HG02981 (cell line): ENCODE data around the gene VEGFA.

Experiments
- ATAC-seq: cut with Tn5 transposase; IDR thresholded peaks from one replicate; pipeline ENCODE4 v1.9.1; 2021; ENCODE audit warnings: mild to moderate bottlenecking, moderate library complexity; ENCODE audit not compliant: unreplicated experiment

The VEGFA gene

GRCh38 chr6:43759136-43759906 is 10.7 kb upstream of the VEGFA start:
- no peak for ATAC-seq

GRCh38 chr6:43759907-43760206 is 10.2 kb upstream of the VEGFA start:
- no peak for ATAC-seq

- ATAC-seq, result no peak
These were observed 9.5 kb upstream of the VEGFA start for GRCh38 chr6:43760210-43761168.

- ATAC-seq, result no peak
These were observed 8.2 kb upstream of the VEGFA start for GRCh38 chr6:43761666-43762409.

- ATAC-seq, result no peak
These were observed 7.6 kb upstream of the VEGFA start for GRCh38 chr6:43762410-43762768.

- no peak for ATAC-seq
These were observed 6.9 kb upstream of the VEGFA start for GRCh38 chr6:43762966-43763695.

- ATAC-seq, result no peak
These were observed 6.0 kb upstream of the VEGFA start for GRCh38 chr6:43763812-43764522.

GRCh38 chr6:43764772-43765171 is 5.2 kb upstream of the VEGFA start:
- ATAC-seq, result no peak

- no peak for ATAC-seq
These were observed 4.1 kb upstream of the VEGFA start for GRCh38 chr6:43765776-43766499.

GRCh38 chr6:43766500-43766853 is 3.5 kb upstream of the VEGFA start:
- ATAC-seq, result no peak

- ATAC-seq, result no peak
These were observed 3.0 kb upstream of the VEGFA start for GRCh38 chr6:43766964-43767461.

GRCh38 chr6:43767553-43768505 is 2.2 kb upstream of the VEGFA start:
- no peak for ATAC-seq

GRCh38 chr6:43768506-43768860 is 1.5 kb upstream of the VEGFA start:
- no peak for ATAC-seq

- no peak for ATAC-seq
These were observed 957 bp upstream of the VEGFA start for GRCh38 chr6:43768983-43769525.

- no peak for ATAC-seq
These were observed 580 bp downstream of the VEGFA start for GRCh38 chr6:43770372-43771209.

- no peak for ATAC-seq
These were observed 1.3 kb downstream of the VEGFA start for GRCh38 chr6:43771210-43771857.
